Progenitor cell of endocrine pancreas (in vitro differentiated cells): ENCODE data around the gene TMEM214. TPM values are rescaled to one million over a fixed set of nuclear protein-coding genes. Genes with fewer than 3 reads are reported as not detected.

Experiments
- DNase-seq: peaks from one replicate; pipeline ENCODE4 v3.0.0; 2021; ENCODE audit warnings: low spot score; ENCODE audit not compliant: unreplicated experiment
- H3K27ac Mint-ChIP-seq: 2 replicates; pipeline ENCODE4 v1.8.0; 2021; ENCODE audit warnings: mild to moderate bottlenecking, moderate library complexity, mixed read lengths
- H3K27me3 Mint-ChIP-seq: 2 replicates; pipeline ENCODE4 v1.8.0; 2021; ENCODE audit warnings: mixed read lengths
- H3K36me3 Mint-ChIP-seq: 2 replicates; pipeline ENCODE4 v1.8.0; 2022; ENCODE audit warnings: mixed read lengths; ENCODE audit not compliant: insufficient read depth
- H3K4me1 Mint-ChIP-seq: 2 replicates; pipeline ENCODE4 v1.8.0; 2021; ENCODE audit warnings: low read depth, mixed read lengths
- H3K4me3 Mint-ChIP-seq: 2 replicates; pipeline ENCODE4 v1.8.0; 2021; ENCODE audit warnings: low read depth, mild to moderate bottlenecking, moderate library complexity, mixed read lengths
- H3K9me3 Mint-ChIP-seq: 2 replicates; pipeline ENCODE4 v1.8.0; 2021; ENCODE audit warnings: low read depth, mixed read lengths
- total RNA-seq: library from RNA; stranded (reverse); gene quantifications from 2 replicates; pipeline ENCODE4 v1.2.1, GENCODE V29; 2021
- TF ChIP-seq, protein P1 (sequence below): fragments of 200-600 bp; sonication (generic); IDR thresholded peaks from one replicate; pipeline ENCODE4 v1.5.0; 2021; ENCODE audit warnings: antibody characterized with exemption, mild to moderate bottlenecking; ENCODE audit not compliant: unreplicated experiment

The TMEM214 gene
- total RNA-seq, 1 donor from 2014 or later, result 55.2 TPM

- peaks cover 6% of the 10 kb centered on the region for H3K4me1 Mint-ChIP-seq
- peaks cover 33% of the 10 kb centered on the region for H3K27me3 Mint-ChIP-seq
- no peaks in the 10 kb centered on the region for H3K9me3 Mint-ChIP-seq
- H3K27ac Mint-ChIP-seq, result no peak within 1 kb of the TSS
- H3K36me3 Mint-ChIP-seq, result no peaks in the 10 kb centered on the region
- no peak within 1 kb of the TSS for H3K4me3 Mint-ChIP-seq
- no peak for DNase-seq
- TF ChIP-seq, protein P1, sequence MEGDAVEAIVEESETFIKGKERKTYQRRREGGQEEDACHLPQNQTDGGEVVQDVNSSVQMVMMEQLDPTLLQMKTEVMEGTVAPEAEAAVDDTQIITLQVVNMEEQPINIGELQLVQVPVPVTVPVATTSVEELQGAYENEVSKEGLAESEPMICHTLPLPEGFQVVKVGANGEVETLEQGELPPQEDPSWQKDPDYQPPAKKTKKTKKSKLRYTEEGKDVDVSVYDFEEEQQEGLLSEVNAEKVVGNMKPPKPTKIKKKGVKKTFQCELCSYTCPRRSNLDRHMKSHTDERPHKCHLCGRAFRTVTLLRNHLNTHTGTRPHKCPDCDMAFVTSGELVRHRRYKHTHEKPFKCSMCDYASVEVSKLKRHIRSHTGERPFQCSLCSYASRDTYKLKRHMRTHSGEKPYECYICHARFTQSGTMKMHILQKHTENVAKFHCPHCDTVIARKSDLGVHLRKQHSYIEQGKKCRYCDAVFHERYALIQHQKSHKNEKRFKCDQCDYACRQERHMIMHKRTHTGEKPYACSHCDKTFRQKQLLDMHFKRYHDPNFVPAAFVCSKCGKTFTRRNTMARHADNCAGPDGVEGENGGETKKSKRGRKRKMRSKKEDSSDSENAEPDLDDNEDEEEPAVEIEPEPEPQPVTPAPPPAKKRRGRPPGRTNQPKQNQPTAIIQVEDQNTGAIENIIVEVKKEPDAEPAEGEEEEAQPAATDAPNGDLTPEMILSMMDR, result no peak
Observed at GRCh38 chr2:27078267-27079194, 45.8 kb downstream of the TMEM214 start, which contains the start of gene EMILIN1. Gene EMILIN1 (plus strand): TSS chr2:27078615. CDS start chr2:27079066, 451 bp downstream.

DNA sequence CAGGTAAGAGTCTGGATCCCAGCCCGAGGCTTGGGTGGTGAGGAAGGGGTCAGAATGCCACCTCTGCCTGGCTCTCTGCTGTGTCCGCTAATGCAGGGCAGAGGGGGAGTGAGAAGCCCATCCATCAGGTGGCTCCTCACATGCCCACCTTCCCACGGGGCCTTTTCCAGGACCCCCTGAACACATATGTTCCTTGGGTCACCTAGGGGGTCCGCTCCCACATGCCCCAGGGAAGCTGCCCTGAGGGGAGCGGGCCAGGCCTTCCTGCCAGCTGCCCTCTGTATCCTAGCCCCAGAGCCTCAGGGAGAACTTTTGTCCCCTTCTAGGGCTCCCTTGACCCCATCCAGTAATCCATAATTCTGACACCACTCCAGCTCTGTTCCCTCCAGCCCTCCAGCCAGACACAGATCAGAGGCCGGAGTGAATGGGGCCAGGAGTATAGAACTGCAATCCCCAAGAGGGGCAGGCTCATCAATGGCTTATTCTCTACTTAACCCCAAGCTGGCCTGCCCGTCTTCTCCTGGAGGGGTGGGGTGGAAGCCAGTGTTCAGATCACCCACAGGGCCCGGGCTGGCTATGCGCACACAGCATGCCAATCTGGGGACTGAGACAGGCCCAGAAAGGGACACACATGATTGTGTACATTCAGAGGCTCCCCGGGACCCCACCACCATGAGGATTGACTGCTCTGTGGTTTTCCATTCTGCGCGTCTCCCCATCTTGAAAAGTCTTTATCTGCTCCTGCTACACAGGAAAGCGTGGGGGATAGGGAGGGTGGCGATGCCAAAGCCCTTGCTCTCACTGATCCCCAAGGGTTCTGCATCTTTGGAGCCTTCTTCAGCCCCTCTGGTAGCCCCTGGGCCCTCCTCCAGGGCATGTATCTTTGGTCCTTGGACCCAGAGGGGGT, 46.7 kb downstream of the TMEM214 start:
- no peak for DNase-seq
- TF ChIP-seq, protein P1, result no peak
- H3K9me3 Mint-ChIP-seq, result no peaks in the 10 kb centered on the region
- no peak overlapping the region for H3K27ac Mint-ChIP-seq
- peaks cover 6% of the 10 kb centered on the region for H3K4me1 Mint-ChIP-seq
- H3K36me3 Mint-ChIP-seq, result no peaks in the 10 kb centered on the region
- H3K27me3 Mint-ChIP-seq, result peaks cover 31% of the 10 kb centered on the region
- no peak overlapping the region for H3K4me3 Mint-ChIP-seq

- no peak for DNase-seq
- Mint-ChIP-seq H3K4me3 (no peak overlapping the region), H3K27ac (no peak overlapping the region), H3K27me3 (peaks cover 29% of the 10 kb centered on the region), H3K36me3 (no peaks in the 10 kb centered on the region), H3K9me3 (no peaks in the 10 kb centered on the region), H3K4me1 (peaks cover 6% of the 10 kb centered on the region)
- TF ChIP-seq, protein P1, result no peak
Observed at GRCh38 chr2:27080140-27080469, 47.3 kb downstream of the TMEM214 start.

DNA sequence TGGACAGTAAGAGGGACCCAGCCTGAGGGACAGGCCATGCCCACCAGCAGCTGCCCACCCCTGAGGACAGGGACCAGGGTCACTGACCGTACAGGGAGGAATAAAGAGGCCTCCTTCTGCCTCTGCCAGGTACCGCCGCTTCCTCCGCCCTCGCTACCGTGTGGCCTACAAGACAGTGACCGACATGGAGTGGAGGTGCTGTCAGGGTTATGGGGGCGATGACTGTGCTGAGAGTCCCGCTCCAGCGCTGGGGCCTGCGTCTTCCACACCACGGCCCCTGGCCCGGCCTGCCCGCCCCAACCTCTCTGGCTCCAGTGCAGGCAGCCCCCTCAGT, 47.8 kb downstream of the TMEM214 start:
- no peaks in the 10 kb centered on the region for H3K36me3 Mint-ChIP-seq
- DNase-seq, result no peak
- no peak overlapping the region for H3K27ac Mint-ChIP-seq
- TF ChIP-seq, protein P1, result no peak
- peaks cover 10% of the 10 kb centered on the region for H3K4me1 Mint-ChIP-seq
- H3K27me3 Mint-ChIP-seq, result peaks cover 32% of the 10 kb centered on the region
- no peak overlapping the region for H3K4me3 Mint-ChIP-seq
- no peaks in the 10 kb centered on the region for H3K9me3 Mint-ChIP-seq
